WTC11 (cell line): ENCODE measurements around the gene SH3YL1. TPM values are rescaled to one million over a fixed set of nuclear protein-coding genes. Genes with fewer than 3 reads are reported as not detected.
A peak's percentile ranks its signal among the peaks of the same experiment; 100 is the strongest.

ENCODE experiments used
- ATAC-seq: fragments of 200-7000 bp; cut with Tn5 transposase; 2 replicates; pipeline ENCODE4 v1.10.0; 2021; ENCODE audit warnings: mild to moderate bottlenecking, moderate library complexity
- CTCF ChIA-PET: fragments of 300-600 bp; sonication (Branson Sonifier 250); formaldehyde crosslinking; loops from one replicate; lab custom pipeline; 2021; ENCODE audit warnings: antibody characterized with exemption; lab: Charles Lee
- POLR2A ChIA-PET: fragments of 350-600 bp; sonication (Branson Sonifier 250); formaldehyde crosslinking; loops from one replicate; lab custom pipeline; 2021; ENCODE audit warnings: antibody characterized with exemption; lab: Charles Lee
- DNase-seq: peaks from one replicate; pipeline ENCODE4 v3.0.0; 2021; ENCODE audit warnings: low spot score
- H3K27ac Mint-ChIP-seq: 2 replicates; pipeline ENCODE4 v1.8.0; 2021; ENCODE audit warnings: mixed read lengths
- H3K27me3 Mint-ChIP-seq: 2 replicates; pipeline ENCODE4 v1.8.0; 2021; ENCODE audit warnings: low read depth, mild to moderate bottlenecking, moderate library complexity, mixed read lengths
- H3K36me3 Mint-ChIP-seq: 2 replicates; pipeline ENCODE4 v1.8.0; 2021; ENCODE audit warnings: mixed read lengths
- H3K4me1 Mint-ChIP-seq: 2 replicates; pipeline ENCODE4 v1.8.0; 2022; ENCODE audit warnings: mixed read lengths
- H3K4me3 Mint-ChIP-seq: 2 replicates; pipeline ENCODE4 v1.8.0; 2021; ENCODE audit warnings: mild to moderate bottlenecking, moderate library complexity, mixed read lengths
- H3K9me3 Mint-ChIP-seq: 2 replicates; pipeline ENCODE4 v1.8.0; 2021; ENCODE audit warnings: mixed read lengths
- ATF1 ChIP-seq: sonication (generic); formaldehyde crosslinking; IDR thresholded peaks from 2 replicates; pipeline ENCODE4 v1.8.1; 2023; ENCODE audit warnings: mild to moderate bottlenecking, moderate library complexity, missing genetic modification reagents
- CREB1 ChIP-seq: sonication (generic); formaldehyde crosslinking; IDR thresholded peaks from 2 replicates; pipeline ENCODE4 v1.8.0; 2023; ENCODE audit warnings: mild to moderate bottlenecking, missing genetic modification reagents
- GTF2I ChIP-seq: fragments of 250-450 bp; sonication (Bioruptor Pico); conservative IDR thresholded peaks from 2 replicates; pipeline ENCODE4 v1.4.0; 2021; ENCODE audit warnings: mild to moderate bottlenecking
- HMGA2 ChIP-seq: fragments of 250-450 bp; sonication (Bioruptor Pico); IDR thresholded peaks from 2 replicates; pipeline ENCODE4 v1.4.0; 2021; ENCODE audit warnings: mild to moderate bottlenecking, moderate library complexity
- IRF2 ChIP-seq: sonication (generic); formaldehyde crosslinking; IDR thresholded peaks from 2 replicates; pipeline ENCODE4 v1.8.0; 2022; ENCODE audit warnings: low read depth, missing genetic modification reagents, borderline replicate concordance
- NFE2L1 ChIP-seq: sonication (generic); formaldehyde crosslinking; IDR thresholded peaks from 2 replicates; pipeline ENCODE4 v1.8.1; 2023; ENCODE audit warnings: missing genetic modification reagents
- RELA ChIP-seq: sonication (generic); formaldehyde crosslinking; IDR thresholded peaks from 2 replicates; pipeline ENCODE4 v1.8.1; 2022; ENCODE audit warnings: missing genetic modification reagents, mild to moderate bottlenecking, borderline replicate concordance
- SOX15 ChIP-seq: fragments of 250-450 bp; sonication (Bioruptor Pico); IDR thresholded peaks from 2 replicates; pipeline ENCODE4 v1.9.0; 2021; ENCODE audit warnings: mild to moderate bottlenecking
- ZNF121 ChIP-seq: sonication (generic); formaldehyde crosslinking; IDR thresholded peaks from 2 replicates; pipeline ENCODE4 v1.8.0; 2023; ENCODE audit warnings: missing genetic modification reagents
- total RNA-seq: library from RNA; stranded (reverse); gene quantifications from 3 replicates; pipeline ENCODE4 v1.2.3, GENCODE V29; 2021
- TF ChIP-seq, protein P1 (sequence below): sonication (generic); formaldehyde crosslinking; IDR thresholded peaks from 2 replicates; pipeline ENCODE4 v1.8.0; 2022; ENCODE audit warnings: mild to moderate bottlenecking, missing genetic modification reagents
- TF ChIP-seq, protein P2 (sequence below): sonication (generic); formaldehyde crosslinking; conservative IDR thresholded peaks from 2 replicates; pipeline ENCODE4 v1.8.1; 2022; ENCODE audit warnings: mild to moderate bottlenecking, missing genetic modification reagents
- TF ChIP-seq, protein P3 (sequence below): sonication (generic); formaldehyde crosslinking; IDR thresholded peaks from 2 replicates; pipeline ENCODE4 v1.8.1; 2023; ENCODE audit warnings: mild to moderate bottlenecking, missing genetic modification reagents, moderate library complexity
- TF ChIP-seq, protein P4 (sequence below): sonication (generic); formaldehyde crosslinking; IDR thresholded peaks from 2 replicates; pipeline ENCODE4 v1.8.1; 2022; ENCODE audit warnings: missing genetic modification reagents, borderline replicate concordance
- TF ChIP-seq, protein P5 (sequence below): sonication (generic); formaldehyde crosslinking; IDR thresholded peaks from 2 replicates; pipeline ENCODE4 v1.8.1; 2023; ENCODE audit warnings: mild to moderate bottlenecking, missing genetic modification reagents

Gene SH3YL1
- total RNA-seq, 1 experiment from 2014 or later, result 26.4 TPM

DNA sequence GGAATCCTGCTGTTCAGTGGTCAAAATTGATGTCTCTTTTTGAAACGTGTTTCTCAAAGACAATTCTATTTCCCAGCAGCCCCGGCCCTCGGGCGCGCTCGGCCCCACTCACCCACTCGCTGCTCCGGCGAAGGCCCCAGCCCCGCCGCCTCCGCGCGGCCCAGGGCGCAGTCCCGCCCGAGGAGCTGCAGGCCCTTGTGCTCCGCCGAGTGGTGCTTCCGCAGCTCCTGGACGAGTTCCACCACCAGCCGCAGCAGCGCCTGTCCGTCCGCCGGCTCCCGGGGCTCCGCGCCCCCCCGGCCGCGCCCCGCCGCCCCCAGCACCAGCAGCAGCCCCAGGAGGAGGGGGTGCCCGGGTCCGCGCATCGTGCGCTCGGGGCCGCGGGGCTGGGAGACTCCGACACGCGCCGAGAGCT lies 23.6 kb upstream of the SH3YL1 start:
- H3K27ac Mint-ChIP-seq, result no peak overlapping the region
- H3K4me3 Mint-ChIP-seq, result peak overlapping the region; percentile 71
- no peaks in the 10 kb centered on the region for H3K9me3 Mint-ChIP-seq
- no peak for TF ChIP-seq HMGA2 (CRISPR knock-in tag)
- TF ChIP-seq ZNF121 (CRISPR knock-in tag), result no peak
- TF ChIP-seq, protein P1, sequence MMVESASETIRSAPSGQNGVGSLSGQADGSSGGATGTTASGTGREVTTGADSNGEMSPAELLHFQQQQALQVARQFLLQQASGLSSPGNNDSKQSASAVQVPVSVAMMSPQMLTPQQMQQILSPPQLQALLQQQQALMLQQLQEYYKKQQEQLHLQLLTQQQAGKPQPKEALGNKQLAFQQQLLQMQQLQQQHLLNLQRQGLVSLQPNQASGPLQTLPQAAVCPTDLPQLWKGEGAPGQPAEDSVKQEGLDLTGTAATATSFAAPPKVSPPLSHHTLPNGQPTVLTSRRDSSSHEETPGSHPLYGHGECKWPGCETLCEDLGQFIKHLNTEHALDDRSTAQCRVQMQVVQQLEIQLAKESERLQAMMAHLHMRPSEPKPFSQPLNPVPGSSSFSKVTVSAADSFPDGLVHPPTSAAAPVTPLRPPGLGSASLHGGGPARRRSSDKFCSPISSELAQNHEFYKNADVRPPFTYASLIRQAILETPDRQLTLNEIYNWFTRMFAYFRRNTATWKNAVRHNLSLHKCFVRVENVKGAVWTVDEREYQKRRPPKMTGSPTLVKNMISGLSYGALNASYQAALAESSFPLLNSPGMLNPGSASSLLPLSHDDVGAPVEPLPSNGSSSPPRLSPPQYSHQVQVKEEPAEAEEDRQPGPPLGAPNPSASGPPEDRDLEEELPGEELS (CRISPR knock-in tag), result 0 out of 2 replicates have a peak, but pooled peaks have one; percentile 13
- TF ChIP-seq NFE2L1 (CRISPR knock-in tag), result no peak
- H3K27me3 Mint-ChIP-seq, result peaks cover 52% of the 10 kb centered on the region
- DNase-seq, result peak; percentile 39
- H3K36me3 Mint-ChIP-seq, result peaks cover 1% of the 10 kb centered on the region; the same call in 1 of the 2 replicates
- POLR2A ChIA-PET, result interaction anchor here (0.6 to 0.7 kb wide), 3 partner anchors 29 to 1703 kb away, joined by 4 to 6 read pairs (median 4); no protein-coding TSS in a partner anchor
- CTCF ChIA-PET, result interaction anchor here (0.5 to 2.7 kb wide), 13 partner anchors 13 to 276 kb away, joined by 3 to 14 read pairs (median 4); no protein-coding TSS in a partner anchor
- ATAC-seq, result peak; percentile 50
- peaks cover 46% of the 10 kb centered on the region for H3K4me1 Mint-ChIP-seq

DNA sequence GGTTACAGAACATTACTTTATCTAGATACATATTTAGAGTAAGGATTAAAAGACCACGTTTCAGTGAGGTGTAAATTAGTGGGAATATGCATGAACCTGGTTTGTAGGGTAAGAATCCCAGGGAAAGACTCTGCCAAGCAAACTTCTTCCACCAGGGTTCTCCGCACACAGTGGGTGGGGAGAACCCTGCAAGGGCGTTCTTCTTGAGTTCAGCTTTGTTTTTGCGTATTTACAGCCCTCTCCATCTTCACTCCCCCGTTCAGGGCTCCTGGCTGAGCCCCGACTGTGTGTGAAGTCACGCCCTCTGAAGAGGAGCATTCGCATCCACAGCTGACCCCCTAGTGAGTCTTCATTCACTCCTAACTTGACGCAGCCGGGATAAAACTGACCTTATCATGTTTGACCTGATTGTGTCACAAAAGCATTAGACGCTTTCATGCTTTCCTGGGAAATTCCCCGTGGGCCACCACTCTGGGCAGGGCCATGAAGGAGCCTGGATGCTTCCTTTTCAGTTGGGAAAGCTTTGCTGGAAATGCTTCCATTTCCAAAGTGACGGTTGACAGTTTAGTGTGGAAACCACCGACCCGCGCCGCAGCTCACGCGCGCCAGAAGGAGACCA lies 23.1 kb upstream of the SH3YL1 start:
- no peaks in the 10 kb centered on the region for H3K9me3 Mint-ChIP-seq
- peaks cover 47% of the 10 kb centered on the region for H3K27me3 Mint-ChIP-seq
- no peak overlapping the region for H3K27ac Mint-ChIP-seq
- no peak; the same call in 1 of the 2 replicates for ATAC-seq
- peaks cover 46% of the 10 kb centered on the region for H3K4me1 Mint-ChIP-seq
- H3K4me3 Mint-ChIP-seq, result peak overlapping the region; percentile 71
- POLR2A ChIA-PET, result interaction anchor here (0.6 to 1.1 kb wide), 3 partner anchors 16 to 182 kb away, joined by 3 to 6 read pairs (median 4); no protein-coding TSS in a partner anchor
- TF ChIP-seq, protein P2, sequence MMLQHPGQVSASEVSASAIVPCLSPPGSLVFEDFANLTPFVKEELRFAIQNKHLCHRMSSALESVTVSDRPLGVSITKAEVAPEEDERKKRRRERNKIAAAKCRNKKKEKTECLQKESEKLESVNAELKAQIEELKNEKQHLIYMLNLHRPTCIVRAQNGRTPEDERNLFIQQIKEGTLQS (CRISPR knock-in tag), result no peak
- no peak for TF ChIP-seq IRF2 (CRISPR knock-in tag)
- TF ChIP-seq ATF1 (CRISPR knock-in tag), result no peak
- no peak for TF ChIP-seq HMGA2 (CRISPR knock-in tag)
- TF ChIP-seq GTF2I, result no peak
- DNase-seq, result no peak
- H3K36me3 Mint-ChIP-seq, result peaks cover 7% of the 10 kb centered on the region
- CTCF ChIA-PET, result interaction anchor here (0.6 to 2.7 kb wide), 10 partner anchors 12 to 376 kb away, joined by 3 to 14 read pairs (median 4); no protein-coding TSS in a partner anchor

DNA sequence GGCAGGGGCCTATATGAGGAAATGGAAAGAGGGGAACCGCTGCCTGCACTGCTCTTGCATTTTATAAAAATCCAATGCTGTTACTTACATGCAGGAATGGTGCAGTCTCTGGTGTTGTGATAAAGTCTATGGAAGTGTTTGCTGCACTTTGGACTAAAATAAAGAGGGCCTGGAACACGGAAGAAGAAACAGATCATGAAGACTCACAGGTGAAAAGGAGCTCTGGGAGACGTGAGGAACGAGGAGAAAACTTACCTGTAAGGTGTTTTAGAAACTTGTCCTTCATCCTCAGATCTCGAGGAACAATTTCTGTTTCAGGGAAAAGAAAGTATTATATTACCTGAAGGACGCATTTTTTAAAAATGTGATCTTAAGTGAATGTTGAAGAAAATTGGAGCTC lies 22.2 kb upstream of the SH3YL1 start:
- CTCF ChIA-PET, result interaction anchor here (1.0 to 2.7 kb wide), 6 partner anchors 12 to 377 kb away, joined by 3 to 14 read pairs (median 4); no protein-coding TSS in a partner anchor
- peak overlapping the region; percentile 41 for H3K4me3 Mint-ChIP-seq
- TF ChIP-seq, protein P3, sequence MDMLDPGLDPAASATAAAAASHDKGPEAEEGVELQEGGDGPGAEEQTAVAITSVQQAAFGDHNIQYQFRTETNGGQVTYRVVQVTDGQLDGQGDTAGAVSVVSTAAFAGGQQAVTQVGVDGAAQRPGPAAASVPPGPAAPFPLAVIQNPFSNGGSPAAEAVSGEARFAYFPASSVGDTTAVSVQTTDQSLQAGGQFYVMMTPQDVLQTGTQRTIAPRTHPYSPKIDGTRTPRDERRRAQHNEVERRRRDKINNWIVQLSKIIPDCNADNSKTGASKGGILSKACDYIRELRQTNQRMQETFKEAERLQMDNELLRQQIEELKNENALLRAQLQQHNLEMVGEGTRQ (CRISPR knock-in tag), result no peak
- TF ChIP-seq, protein P4, sequence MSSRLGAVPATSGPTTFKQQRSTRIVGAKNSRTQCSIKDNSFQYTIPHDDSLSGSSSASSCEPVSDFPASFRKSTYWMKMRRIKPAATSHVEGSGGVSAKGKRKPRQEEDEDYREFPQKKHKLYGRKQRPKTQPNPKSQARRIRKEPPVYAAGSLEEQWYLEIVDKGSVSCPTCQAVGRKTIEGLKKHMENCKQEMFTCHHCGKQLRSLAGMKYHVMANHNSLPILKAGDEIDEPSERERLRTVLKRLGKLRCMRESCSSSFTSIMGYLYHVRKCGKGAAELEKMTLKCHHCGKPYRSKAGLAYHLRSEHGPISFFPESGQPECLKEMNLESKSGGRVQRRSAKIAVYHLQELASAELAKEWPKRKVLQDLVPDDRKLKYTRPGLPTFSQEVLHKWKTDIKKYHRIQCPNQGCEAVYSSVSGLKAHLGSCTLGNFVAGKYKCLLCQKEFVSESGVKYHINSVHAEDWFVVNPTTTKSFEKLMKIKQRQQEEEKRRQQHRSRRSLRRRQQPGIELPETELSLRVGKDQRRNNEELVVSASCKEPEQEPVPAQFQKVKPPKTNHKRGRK, result no peak
- TF ChIP-seq SOX15 (CRISPR knock-in tag) (no peak), CREB1 (CRISPR knock-in tag) (no peak), IRF2 (CRISPR knock-in tag) (no peak), RELA (CRISPR knock-in tag) (no peak)
- TF ChIP-seq, protein P5, sequence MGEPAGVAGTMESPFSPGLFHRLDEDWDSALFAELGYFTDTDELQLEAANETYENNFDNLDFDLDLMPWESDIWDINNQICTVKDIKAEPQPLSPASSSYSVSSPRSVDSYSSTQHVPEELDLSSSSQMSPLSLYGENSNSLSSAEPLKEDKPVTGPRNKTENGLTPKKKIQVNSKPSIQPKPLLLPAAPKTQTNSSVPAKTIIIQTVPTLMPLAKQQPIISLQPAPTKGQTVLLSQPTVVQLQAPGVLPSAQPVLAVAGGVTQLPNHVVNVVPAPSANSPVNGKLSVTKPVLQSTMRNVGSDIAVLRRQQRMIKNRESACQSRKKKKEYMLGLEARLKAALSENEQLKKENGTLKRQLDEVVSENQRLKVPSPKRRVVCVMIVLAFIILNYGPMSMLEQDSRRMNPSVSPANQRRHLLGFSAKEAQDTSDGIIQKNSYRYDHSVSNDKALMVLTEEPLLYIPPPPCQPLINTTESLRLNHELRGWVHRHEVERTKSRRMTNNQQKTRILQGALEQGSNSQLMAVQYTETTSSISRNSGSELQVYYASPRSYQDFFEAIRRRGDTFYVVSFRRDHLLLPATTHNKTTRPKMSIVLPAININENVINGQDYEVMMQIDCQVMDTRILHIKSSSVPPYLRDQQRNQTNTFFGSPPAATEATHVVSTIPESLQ, result no peak
- TF ChIP-seq, all 79 proteins: peak for 0
- POLR2A ChIA-PET, result interaction anchor here (1.1 kb wide), 1 partner anchor 16 kb away, joined by 3 read pairs; no protein-coding TSS in a partner anchor
- Mint-ChIP-seq H3K27ac (no peak overlapping the region), H3K4me1 (peaks cover 46% of the 10 kb centered on the region), H3K27me3 (peaks cover 43% of the 10 kb centered on the region), H3K36me3 (peaks cover 15% of the 10 kb centered on the region), H3K9me3 (no peaks in the 10 kb centered on the region)
- DNase-seq (no peak), ATAC-seq (no peak)
